GM04504 (cell line): ENCODE data around the gene GRID1.
"Not testable (repeated sequence)": the region's sequence is repeated elsewhere in the genome, so short reads cannot be mapped to it uniquely, and the experiment has no call there.

ENCODE experiments used
- DNase-seq: peaks from one replicate; pipeline ENCODE4 v3.0.0-alpha.2; 2012; ENCODE audit warnings: low read depth

Gene GRID1

GRCh38 chr10:86032087-86032486 is 334.5 kb downstream of the GRID1 start:
- DNase-seq: not testable (repeated sequence)

- no peak for DNase-seq
These were observed 336.3 kb downstream of the GRID1 start for GRCh38 chr10:86030312-86030711.

- DNase-seq: no peak
These were observed 339.2 kb downstream of the GRID1 start for GRCh38 chr10:86027346-86027745.

GRCh38 chr10:86025509-86025908 is 341.1 kb downstream of the GRID1 start:
- DNase-seq: no peak

GRCh38 chr10:86024281-86025041 is 342.1 kb downstream of the GRID1 start:
- DNase-seq: no peak

GRCh38 chr10:86023931-86024280 is 342.7 kb downstream of the GRID1 start:
- DNase-seq: no peak

GRCh38 chr10:86023336-86023735 is 343.3 kb downstream of the GRID1 start:
- no peak for DNase-seq

GRCh38 chr10:86022906-86023305 is 343.7 kb downstream of the GRID1 start:
- no peak for DNase-seq

GRCh38 chr10:86020134-86020533 is 346.5 kb downstream of the GRID1 start:
- DNase-seq: no peak

GRCh38 chr10:86019141-86019540 is 347.5 kb downstream of the GRID1 start:
- no peak for DNase-seq

- DNase-seq: no peak
These were observed 347.9 kb downstream of the GRID1 start for GRCh38 chr10:86018735-86019058.

GRCh38 chr10:86017841-86018734 is 348.5 kb downstream of the GRID1 start:
- no peak for DNase-seq

- DNase-seq: no peak
These were observed 353.0 kb downstream of the GRID1 start for GRCh38 chr10:86013568-86013967.

GRCh38 chr10:86007171-86007570 is 359.4 kb downstream of the GRID1 start:
- DNase-seq: no peak

- no peak for DNase-seq
These were observed 362.3 kb downstream of the GRID1 start for GRCh38 chr10:86004337-86004736.

- DNase-seq: no peak
These were observed 363.4 kb downstream of the GRID1 start for GRCh38 chr10:86003201-86003621.

- DNase-seq: no peak
These were observed 365.1 kb downstream of the GRID1 start for GRCh38 chr10:86001521-86001920.

GRCh38 chr10:85997544-85997943 is 369.1 kb downstream of the GRID1 start:
- no peak for DNase-seq

- DNase-seq: no peak
These were observed 370.8 kb downstream of the GRID1 start for GRCh38 chr10:85995791-85996190.

GRCh38 chr10:85993840-85994507 is 372.6 kb downstream of the GRID1 start:
- no peak for DNase-seq

- no peak for DNase-seq
These were observed 373.5 kb downstream of the GRID1 start for GRCh38 chr10:85993140-85993539.

GRCh38 chr10:85992324-85992723 is 374.3 kb downstream of the GRID1 start:
- DNase-seq: no peak

GRCh38 chr10:85986777-85987176 is 379.8 kb downstream of the GRID1 start:
- DNase-seq: no peak
